Measurements from ENCODE around the gene PJA2.
"Not testable (repeated sequence)": the region's sequence is repeated elsewhere in the genome, so short reads cannot be mapped to it uniquely, and the experiment has no call there.

The PJA2 gene

GRCh38 chr5:109309326-109310063, 100.3 kb downstream of the PJA2 start:
- no peak for TF ChIP-seq JUND (IDR thresholded peaks at IDR 0.05; ENCODE audit: low read depth)
- DNase-seq (ENCODE audit: low read depth in 1 of 2, low spot score in 1 of 2): no peak
- in situ Hi-C loops (cut with HindIII; ENCODE audit: low pct_unique_long_range_greater_than_20kb, low sequenced_read_pairs): no loop called here

DNA sequence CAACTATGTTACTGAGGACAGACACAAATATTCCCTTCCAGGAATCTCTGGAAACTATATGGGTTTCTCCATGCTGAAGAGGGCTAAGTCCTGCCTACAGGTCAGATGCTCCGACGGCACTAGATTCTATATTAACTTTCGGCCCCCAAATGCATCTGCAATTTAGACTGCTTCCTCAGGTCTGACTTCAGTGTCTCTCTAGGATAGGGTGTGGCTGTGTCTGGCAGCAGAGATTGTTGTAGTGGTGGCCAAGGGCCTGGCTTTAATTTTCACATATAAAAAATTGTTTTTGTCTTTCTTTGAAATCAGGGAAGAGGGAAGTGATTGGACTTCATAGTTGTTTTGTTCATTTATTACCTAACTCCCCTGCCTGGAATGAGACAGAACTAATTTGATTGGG, 101.8 kb downstream of the PJA2 start:
- no peak for DNase-seq (ENCODE audit: low read depth in 1 of 2, low spot score in 1 of 2)
- in situ Hi-C loops (cut with HindIII; ENCODE audit: low pct_unique_long_range_greater_than_20kb, low sequenced_read_pairs): no loop called here
- TF ChIP-seq JUND (IDR thresholded peaks at IDR 0.05; ENCODE audit: low read depth): no peak

GRCh38 chr5:109307456-109307855, 102.3 kb downstream of the PJA2 start:
- in situ Hi-C loops (cut with HindIII; ENCODE audit: low pct_unique_long_range_greater_than_20kb, low sequenced_read_pairs): no loop called here
- DNase-seq (ENCODE audit: low read depth in 1 of 2, low spot score in 1 of 2): no peak
- TF ChIP-seq JUND (IDR thresholded peaks at IDR 0.05; ENCODE audit: low read depth): no peak

DNA sequence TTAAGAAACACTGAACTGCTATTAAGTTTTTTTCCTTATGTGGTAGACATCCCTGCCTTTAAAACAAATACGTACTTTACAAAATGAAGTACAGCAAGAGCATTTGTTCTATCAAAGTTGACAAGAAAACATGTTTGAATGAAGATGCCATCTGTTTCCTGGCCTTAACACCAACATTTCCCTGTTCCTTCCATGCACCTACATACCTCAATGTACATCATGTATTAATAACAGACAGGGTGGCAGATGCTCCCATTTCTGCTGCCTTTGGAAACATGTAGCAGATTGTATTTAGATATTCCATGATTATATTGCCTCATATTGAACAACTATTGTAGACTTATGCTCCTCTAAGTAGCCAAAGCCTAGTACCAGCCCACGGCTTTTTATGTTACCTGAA, 104.4 kb downstream of the PJA2 start:
- no peak for TF ChIP-seq JUND (IDR thresholded peaks at IDR 0.05; ENCODE audit: low read depth)
- in situ Hi-C loops (cut with HindIII; ENCODE audit: low pct_unique_long_range_greater_than_20kb, low sequenced_read_pairs): no loop called here
- no peak for DNase-seq (ENCODE audit: low read depth in 1 of 2, low spot score in 1 of 2)

- no peak for TF ChIP-seq JUND (IDR thresholded peaks at IDR 0.05; ENCODE audit: low read depth)
- in situ Hi-C loops (cut with HindIII; ENCODE audit: low pct_unique_long_range_greater_than_20kb, low sequenced_read_pairs): no loop called here
- no peak for DNase-seq (ENCODE audit: low read depth in 1 of 2, low spot score in 1 of 2)
Measured at GRCh38 chr5:109304309-109304708, 105.5 kb downstream of the PJA2 start.

- TF ChIP-seq JUND (IDR thresholded peaks at IDR 0.05; ENCODE audit: low read depth): no peak
- DNase-seq (ENCODE audit: low read depth in 1 of 2, low spot score in 1 of 2): no peak
- in situ Hi-C loops (cut with HindIII; ENCODE audit: low pct_unique_long_range_greater_than_20kb, low sequenced_read_pairs): no loop called here
Measured at GRCh38 chr5:109300367-109300766, 109.4 kb downstream of the PJA2 start.

DNA sequence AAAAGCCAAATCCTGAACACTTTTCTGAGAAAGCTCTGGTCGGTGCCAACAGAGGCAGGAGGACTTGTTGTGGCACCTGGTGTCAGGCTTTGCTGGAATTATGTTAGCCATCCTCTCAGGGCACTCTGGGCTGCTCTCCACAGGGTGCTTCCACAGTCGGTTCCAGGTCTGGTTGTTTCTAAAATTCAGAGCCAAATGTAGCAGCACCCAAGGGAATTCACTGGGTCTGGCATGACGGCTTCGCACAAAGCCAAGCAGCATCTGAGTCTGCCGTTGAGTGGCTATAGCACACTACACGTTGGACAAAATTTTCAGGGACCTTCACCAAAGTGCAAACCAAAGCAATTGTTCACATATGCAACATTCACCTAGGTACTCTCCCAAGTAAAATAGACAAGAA, 110.2 kb downstream of the PJA2 start:
- in situ Hi-C loops (cut with HindIII; ENCODE audit: low pct_unique_long_range_greater_than_20kb, low sequenced_read_pairs): no loop called here
- TF ChIP-seq JUND (IDR thresholded peaks at IDR 0.05; ENCODE audit: low read depth): no peak
- DNase-seq (ENCODE audit: low read depth in 1 of 2, low spot score in 1 of 2): no peak

DNA sequence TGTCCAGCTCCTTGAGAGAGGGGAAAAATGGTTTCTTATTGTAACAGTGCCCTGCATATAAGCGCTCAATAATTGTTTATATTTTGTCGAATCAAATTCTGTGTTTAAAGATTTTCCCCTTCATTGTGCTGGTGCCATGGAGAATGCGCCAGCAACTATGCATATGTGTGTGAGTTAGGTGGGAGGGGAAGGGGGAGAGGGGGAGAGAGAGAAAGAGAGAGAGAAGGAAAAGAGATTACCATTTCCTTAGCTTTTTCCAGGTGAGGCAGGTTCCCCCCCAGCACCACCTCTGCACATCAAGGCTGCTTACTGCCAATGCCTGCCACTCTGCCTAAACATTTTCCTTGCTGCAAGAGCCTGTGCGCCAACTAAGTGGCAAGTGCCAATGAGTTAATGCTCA, 111.0 kb downstream of the PJA2 start:
- in situ Hi-C loops (cut with HindIII; ENCODE audit: low pct_unique_long_range_greater_than_20kb, low sequenced_read_pairs): no loop called here
- TF ChIP-seq JUND (IDR thresholded peaks at IDR 0.05; ENCODE audit: low read depth): no peak
- DNase-seq (ENCODE audit: low read depth in 1 of 2, low spot score in 1 of 2): no peak

GRCh38 chr5:109297900-109298299, 111.9 kb downstream of the PJA2 start:
- no peak for TF ChIP-seq JUND (IDR thresholded peaks at IDR 0.05; ENCODE audit: low read depth)
- in situ Hi-C loops (cut with HindIII; ENCODE audit: low pct_unique_long_range_greater_than_20kb, low sequenced_read_pairs): no loop called here
- DNase-seq (ENCODE audit: low read depth in 1 of 2, low spot score in 1 of 2): no peak

DNA sequence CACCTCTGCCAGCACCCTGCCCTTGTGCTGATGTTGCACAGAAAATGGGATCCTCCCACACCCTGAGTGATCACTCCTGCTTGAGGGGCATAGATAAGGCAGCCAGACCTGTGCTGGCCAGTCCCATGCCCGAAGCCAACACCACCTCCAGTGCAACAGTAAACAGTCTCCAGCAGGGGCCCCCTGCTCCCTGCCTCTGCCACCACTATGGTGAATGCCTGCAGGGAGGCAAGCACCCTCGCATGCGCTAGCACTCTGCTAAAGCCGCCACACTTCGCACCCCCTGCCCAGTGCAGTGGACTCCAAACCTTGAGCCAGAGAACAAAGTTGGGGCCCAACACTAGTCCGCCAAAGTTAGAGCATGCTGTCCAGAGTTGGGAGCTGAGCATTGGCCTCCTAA, 118.7 kb downstream of the PJA2 start:
- in situ Hi-C loops (cut with HindIII; ENCODE audit: low pct_unique_long_range_greater_than_20kb, low sequenced_read_pairs): no loop called here

GRCh38 chr5:109290231-109290630, 119.5 kb downstream of the PJA2 start:
- TF ChIP-seq JUND (IDR thresholded peaks at IDR 0.05; ENCODE audit: low read depth): no peak
- in situ Hi-C loops (cut with HindIII; ENCODE audit: low pct_unique_long_range_greater_than_20kb, low sequenced_read_pairs): no loop called here
- DNase-seq (ENCODE audit: low read depth in 1 of 2, low spot score in 1 of 2): no peak

More for the DNA sequence above, 118.7 kb downstream of the PJA2 start:
- no peak for DNase-seq (ENCODE audit: low read depth in 1 of 2, low spot score in 1 of 2)
- TF ChIP-seq JUND (IDR thresholded peaks at IDR 0.05; ENCODE audit: low read depth): no peak

GRCh38 chr5:109286628-109287027, 123.1 kb downstream of the PJA2 start:
- in situ Hi-C loops (cut with HindIII; ENCODE audit: low pct_unique_long_range_greater_than_20kb, low sequenced_read_pairs); DNase-seq (ENCODE audit: low read depth in 1 of 2, low spot score in 1 of 2): not testable (repeated sequence)

Data from T47D (cell line).